GM19452 (cell line): ENCODE data around the gene HOXD8.

Source experiments
- ATAC-seq: cut with Tn5 transposase; IDR thresholded peaks from one replicate; pipeline ENCODE4 v1.9.1; 2021; ENCODE audit not compliant: unreplicated experiment

HOXD8 gene

DNA sequence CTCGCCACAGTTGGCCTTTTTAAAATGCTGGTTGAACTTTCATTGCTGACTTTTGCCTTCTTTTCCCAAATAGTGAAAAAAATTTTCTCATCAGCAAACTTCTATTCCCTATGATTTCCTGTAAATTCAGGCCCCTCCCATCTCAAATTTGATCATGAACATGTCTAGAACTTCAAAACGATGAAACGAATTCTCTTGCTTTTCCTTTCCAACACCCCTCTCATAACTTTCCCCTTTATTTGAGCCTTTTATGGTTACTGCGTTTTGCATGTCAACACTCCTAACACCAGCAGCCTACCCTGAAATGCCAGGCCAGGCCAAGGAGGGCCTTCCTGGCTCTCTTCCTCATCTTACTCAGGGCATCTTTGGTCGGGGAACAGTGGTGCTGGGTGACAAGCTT is 38.6 kb upstream of the HOXD8 start:
- ATAC-seq, result no peak

DNA sequence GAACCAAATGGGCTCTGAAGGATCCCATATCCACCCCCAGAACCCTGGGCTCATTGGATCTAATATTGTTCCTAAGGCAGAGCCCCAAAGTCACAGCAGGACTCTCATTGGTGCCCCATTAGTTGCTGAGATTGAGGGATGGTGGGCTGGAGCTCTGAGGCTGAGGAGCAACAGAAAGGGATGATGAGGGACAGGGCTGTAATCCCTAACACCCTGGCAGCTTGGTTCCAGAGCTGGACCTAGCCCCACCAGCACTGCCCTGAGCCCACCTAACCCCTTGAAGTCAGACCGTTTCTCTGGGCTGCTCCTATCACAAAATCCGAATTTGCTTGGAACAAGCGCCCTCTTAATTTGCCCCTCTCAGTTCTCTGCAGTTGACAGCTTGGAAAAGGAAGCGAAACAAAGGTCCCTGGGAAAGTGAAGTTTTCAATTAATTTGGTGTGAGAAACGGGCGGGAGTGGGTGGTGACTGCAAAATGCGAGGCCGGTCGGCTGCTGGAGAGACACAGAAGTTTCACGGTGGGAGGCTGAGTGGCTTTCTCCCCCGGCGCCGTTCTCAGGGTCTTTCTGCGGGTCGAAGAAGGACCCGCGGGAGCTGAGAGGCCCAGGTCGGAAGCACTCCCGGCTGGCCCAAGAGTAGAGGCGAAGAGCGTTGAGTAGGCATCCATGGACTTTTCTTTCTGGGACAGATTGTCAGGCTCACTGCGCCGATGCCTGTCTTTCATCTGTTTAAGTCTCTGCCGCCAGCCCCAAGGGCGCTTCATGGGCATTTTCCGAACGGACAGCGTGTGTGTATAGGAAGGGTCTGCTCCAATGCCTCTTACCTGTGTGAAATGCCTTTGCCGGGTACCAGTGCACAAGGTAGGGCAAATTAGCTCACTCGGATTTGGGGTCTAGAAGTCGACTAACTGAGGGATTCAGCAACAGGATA is 37.9 kb upstream of the HOXD8 start:
- ATAC-seq, result no peak

DNA sequence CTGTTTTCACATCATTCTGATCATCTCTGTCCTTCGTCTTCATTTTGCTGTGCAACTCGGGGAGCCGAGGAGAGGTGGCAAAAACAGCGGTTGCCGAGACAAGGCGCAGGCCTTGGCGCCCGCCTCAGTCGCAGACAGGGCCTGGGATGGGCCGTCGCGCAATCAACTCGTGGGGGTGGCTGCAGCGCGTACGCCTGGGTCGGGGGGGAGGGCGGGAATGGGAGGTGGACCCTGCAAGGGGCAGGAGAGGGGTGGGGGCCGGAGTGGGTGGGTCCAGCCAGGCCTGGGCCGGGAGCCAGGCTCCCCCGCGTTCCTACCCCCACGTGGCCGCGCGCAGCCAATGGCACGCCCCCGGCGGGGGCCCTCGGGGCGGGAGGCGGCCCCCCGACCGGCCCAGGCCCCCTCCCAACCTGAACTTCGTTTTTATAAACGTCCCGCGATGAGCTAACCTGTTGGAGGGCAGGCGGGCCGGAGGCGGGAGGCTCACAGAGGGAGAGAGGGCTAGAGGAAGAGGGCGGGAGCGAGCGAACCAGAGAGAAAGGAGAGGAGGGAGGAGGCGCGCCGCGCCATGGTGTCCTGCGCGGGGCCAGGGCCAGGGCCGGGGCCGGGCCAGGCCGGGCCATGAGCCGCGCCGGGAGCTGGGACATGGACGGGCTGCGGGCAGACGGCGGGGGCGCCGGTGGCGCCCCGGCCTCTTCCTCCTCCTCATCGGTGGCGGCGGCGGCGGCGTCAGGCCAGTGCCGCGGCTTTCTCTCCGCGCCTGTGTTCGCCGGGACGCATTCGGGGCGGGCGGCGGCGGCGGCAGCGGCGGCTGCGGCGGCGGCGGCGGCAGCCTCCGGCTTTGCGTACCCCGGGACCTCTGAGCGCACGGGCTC is 37.0 kb upstream of the HOXD8 start, which contains the start of gene HOXD13:
Gene HOXD13 (plus strand): TSS at position 452 of the 875 bp plus-strand sequence. CDS start 170 bp downstream, at position 622.
- no peak for ATAC-seq

DNA sequence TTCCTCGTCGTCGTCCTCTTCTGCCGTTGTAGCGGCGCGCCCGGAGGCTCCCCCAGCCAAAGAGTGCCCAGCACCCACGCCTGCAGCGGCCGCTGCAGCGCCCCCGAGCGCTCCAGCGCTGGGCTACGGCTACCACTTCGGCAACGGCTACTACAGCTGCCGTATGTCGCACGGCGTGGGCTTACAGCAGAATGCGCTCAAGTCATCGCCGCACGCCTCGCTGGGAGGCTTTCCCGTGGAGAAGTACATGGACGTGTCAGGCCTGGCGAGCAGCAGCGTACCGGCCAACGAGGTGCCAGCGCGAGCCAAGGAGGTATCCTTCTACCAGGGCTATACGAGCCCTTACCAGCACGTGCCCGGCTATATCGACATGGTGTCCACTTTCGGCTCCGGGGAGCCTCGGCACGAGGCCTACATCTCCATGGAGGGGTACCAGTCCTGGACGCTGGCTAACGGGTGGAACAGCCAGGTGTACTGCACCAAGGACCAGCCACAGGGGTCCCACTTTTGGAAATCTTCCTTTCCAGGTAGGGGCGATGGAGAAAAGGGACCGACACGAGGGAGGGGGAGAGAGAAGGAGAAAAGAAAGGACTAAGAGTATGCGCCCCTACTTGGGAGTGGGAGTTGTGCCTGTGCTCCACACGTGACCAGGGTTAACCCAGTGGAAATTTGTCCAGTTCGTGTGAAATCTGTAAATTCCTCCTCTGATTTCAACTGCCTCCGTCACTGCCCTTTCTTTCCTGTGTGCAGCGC is 36.2 kb upstream of the HOXD8 start:
- no peak for ATAC-seq

DNA sequence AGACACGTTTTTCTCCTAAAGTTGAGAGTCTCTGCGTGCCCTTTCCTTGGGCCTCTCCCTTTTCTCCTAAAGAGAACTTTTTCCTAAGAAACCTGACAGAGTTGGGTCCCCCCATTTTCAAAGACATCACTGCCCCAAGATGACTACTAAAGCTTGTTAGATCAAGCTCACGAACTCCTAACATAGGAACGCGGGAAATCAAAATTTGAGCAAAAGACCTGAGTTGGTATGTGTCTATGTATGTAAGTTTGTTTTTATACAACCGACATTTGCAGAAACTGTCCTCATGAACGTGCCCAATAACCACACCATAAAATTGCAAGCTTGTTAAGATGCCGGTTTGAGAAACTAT is 35.6 kb upstream of the HOXD8 start:
- no peak for ATAC-seq

DNA sequence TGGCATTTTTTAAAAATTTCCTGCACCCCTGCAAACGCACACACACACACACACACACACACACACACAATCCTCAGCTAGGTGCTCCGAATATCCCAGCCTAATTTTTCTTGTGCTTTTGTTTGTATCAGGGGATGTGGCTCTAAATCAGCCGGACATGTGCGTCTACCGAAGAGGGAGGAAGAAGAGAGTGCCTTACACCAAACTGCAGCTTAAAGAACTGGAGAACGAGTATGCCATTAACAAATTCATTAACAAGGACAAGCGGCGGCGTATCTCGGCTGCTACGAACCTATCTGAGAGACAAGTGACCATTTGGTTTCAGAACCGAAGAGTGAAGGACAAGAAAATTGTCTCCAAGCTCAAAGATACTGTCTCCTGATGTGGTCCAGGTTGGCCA is 35.2 kb upstream of the HOXD8 start:
- no peak for ATAC-seq

DNA sequence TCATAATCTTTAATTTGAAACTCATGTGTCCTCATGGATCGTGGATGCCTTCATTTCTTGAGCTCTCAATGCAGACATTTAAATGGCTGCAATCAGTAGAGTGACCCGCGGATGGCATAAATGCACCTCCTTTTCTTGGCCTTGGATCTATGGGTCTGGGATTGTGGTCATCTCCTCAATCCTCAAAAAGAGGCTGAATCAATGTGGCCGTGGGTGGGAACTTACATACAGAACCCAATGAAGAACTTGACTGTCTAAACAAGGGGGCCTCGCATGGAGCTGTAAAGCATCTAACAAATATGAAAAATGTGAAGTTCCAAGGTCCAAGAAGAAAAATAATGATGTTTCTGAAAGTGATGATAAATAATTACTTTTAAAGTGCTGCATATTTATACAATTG is 34.1 kb upstream of the HOXD8 start:
- no peak for ATAC-seq

DNA sequence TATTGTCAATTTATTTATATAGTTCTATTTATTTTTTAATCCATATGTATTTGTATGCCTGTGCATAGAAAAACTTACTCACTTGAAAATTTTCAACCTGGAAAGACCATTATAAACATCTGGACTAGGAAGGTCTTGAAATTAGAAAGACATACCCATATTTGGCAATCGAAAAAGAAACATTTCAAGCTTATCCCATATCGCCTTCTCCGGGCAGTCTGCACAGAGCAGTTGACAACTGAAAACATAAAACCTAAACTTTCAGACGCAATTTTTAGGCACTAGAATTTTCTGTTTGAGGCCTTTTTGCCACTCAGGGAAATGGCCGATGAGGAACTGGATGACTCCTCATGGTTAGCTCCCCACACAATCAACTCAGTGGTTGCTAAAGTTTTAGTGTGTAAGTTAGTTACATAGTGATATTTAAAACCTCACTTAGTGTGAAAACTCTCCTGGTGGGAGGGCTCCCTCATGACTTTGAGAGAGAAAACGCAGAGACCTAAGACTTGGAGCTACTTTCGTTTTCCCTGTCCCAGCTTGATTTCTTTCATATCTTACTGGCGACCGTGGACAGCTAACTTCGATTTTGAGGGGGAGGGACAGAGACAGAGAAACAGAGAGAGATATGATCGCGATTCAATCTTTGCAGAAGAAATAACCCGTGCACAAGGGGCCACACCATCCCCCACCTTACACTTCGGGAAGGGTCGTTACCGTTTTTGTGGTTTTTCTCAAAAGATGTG is 33.1 kb upstream of the HOXD8 start:
- ATAC-seq, result no peak

DNA sequence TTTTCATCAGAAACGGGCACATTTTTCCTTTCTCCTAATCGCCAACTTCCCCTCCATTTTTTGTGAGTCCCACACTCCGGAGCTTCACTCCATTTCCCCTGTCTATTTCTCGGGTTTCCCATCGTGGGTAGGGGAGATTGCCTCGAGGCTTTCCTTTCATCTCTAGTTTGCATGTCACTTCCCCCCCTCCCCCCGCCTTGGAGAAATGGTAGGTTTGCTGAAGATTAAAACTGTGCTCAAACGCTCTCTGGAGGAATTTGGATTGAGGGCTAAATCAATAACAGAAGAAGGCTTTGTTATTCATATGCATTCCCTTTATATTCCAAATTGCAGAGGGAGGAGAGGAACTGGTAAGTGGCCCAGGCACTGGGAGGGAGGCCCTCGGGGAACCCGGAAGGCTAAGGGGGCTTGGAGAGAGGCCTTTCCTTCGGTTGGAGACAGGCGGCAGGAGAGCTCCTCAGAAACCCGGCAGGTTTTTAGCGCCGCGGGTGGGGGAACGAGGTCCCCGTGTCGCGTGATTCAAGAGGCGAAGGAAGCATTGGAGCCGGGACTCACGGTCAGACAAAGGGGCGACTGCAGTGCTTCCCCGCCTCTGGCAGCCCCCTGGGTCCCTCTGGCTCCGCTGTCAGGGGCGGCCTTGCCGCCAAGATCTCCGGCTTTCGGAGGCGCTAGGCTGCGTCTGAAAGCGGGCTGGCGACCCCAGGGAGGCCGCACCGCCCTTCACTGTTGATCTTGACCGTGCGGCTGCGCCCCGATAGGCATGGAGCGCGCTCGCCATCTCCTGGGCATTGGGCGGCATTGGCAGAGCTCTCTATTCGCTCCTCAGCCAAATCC is 32.3 kb upstream of the HOXD8 start:
- ATAC-seq, result peak; percentile 86

DNA sequence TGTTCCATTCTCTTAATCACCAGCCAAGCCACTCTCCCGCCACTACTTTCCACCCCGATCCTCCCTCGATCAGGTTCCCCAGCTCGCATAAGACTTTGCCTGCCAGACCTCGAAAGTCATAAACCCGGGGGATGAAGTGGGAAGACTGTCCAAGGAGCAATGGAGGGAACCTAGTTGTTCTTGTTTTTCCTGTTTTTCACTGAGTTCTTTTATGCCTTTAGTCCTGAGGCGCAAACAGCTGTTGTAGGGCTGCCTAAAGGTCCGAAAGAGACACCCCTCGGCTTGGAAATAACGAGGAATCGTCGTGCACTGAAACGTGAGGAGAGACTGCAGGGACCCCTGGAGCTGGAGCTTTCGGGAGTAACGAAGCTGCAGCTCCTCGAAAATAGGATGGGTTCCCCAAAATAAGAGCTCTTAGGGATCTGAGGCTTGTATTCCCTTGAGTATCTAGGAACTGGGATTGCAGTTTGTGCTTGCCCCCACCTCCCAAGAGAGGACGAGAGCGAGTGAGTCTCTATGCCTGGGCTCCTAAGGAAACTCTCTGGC is 31.6 kb upstream of the HOXD8 start:
- no peak for ATAC-seq

DNA sequence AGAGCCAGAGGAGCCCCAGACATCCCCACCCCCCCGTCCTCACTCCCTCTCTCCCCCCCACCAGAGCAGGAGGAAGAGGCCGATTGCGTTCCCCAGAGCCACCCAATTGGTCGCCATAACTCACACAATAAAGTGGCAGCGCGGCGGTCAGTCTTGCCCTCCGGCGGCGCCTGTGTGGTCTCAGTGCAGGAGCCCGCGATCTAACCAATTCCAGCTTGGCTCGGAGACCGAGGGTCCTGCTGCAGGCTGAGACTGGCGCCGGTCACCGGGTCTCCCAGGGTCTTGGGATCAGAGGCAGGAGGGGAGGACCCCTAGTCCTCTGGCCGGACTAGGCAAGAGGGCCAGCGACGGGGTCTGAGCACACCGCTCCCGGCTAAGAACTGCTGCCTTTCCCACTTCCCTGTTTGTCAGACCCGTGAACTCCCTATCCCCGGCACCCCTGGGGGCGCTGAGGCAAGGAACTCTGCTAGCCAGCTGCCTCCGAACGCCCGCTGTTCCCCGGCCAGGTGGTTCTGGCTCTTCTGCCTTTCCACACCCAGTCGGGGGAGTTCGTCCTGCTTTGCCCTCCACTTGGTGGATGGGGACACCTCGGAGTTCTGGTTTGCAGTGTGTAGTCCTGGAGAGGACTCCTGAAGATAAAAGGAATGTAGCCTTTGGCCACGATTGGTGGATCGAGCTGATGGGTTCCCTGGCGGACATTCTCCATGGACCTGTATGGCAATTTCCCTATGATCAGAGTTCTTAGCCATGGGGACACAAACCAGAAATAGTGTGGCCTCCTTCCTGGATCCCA is 30.9 kb upstream of the HOXD8 start:
- no peak for ATAC-seq

DNA sequence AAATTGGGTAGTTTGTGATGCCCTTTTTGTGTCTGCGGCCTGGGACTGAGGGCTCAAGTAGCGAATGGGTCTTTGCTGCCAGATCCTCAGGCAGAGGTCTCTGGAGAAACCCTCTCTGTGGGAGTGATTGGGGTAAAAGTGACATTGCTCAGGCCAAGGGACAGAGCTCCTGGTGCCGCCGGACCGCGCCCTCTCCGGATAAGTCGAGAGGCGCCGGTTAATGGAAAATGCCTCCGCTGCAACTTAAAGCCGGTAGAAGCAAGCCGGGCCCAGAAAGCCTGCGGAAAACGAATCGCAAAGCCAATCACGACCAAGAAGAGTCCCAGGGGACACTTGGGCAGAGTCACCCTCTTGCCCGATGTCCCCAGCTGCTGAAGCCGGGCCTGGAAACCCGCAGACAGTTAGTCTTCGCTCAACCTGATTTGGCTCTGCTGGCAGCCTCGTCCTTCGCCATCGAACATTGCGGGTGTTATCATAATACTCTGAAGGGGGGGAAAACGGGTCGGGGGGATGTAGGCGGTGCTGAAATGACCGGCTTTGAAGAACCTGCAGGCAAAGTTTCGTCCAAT is 30.3 kb upstream of the HOXD8 start:
- ATAC-seq, result no peak

DNA sequence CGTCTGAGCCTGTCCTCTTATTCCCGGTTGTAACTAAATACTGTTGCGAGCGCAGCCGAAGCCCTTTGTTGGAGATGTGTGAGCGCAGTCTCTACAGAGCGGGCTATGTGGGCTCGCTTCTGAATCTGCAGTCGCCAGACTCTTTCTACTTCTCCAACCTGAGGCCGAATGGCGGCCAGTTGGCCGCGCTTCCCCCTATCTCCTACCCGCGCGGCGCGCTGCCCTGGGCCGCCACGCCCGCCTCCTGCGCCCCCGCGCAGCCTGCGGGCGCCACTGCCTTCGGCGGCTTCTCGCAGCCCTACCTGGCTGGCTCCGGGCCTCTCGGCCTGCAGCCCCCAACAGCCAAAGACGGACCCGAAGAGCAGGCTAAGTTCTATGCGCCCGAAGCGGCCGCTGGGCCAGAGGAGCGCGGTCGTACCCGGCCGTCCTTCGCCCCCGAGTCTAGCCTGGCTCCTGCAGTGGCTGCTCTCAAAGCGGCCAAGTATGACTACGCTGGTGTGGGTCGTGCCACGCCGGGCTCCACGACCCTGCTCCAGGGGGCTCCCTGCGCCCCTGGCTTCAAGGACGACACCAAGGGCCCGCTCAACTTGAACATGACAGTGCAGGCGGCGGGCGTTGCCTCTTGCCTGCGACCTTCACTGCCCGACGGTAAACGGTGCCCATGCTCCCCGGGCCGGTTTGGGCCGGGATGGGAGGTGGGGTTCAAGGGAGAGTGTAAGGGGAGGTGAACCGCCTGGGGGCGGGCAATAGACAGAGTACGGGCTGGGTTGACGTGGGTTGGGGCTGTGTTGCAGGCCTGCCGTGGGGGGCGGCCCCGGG is 29.6 kb upstream of the HOXD8 start, which contains the start of gene HOXD12:
Gene HOXD12 (plus strand): TSS at position 68 of the 819 bp plus-strand sequence. CDS start 7 bp downstream, at position 75.
- no peak for ATAC-seq

DNA sequence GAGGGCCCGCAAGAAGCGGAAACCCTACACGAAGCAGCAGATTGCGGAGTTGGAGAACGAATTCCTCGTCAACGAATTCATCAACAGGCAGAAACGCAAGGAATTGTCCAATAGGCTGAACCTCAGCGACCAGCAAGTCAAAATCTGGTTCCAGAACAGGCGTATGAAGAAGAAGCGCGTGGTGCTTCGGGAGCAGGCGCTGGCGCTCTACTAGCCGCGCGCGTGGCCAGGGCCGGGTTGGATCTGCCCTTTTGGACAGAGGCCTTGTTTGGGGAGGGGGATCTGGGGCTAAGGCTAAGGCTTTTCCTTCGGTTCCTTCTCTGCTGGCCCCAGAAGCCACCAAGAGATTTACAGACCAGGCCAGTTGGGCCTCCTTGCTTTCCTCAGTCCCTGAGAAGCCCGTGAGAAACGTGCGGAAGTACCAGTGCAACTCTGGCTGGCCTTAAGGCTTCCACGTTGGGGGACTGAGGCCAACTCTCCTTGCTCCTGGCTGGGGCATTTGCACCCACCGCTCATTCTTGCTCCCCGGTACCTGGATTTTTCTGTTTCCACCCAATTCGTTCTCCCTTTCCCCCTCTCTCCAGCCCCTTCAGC is 28.9 kb upstream of the HOXD8 start:
- no peak for ATAC-seq

DNA sequence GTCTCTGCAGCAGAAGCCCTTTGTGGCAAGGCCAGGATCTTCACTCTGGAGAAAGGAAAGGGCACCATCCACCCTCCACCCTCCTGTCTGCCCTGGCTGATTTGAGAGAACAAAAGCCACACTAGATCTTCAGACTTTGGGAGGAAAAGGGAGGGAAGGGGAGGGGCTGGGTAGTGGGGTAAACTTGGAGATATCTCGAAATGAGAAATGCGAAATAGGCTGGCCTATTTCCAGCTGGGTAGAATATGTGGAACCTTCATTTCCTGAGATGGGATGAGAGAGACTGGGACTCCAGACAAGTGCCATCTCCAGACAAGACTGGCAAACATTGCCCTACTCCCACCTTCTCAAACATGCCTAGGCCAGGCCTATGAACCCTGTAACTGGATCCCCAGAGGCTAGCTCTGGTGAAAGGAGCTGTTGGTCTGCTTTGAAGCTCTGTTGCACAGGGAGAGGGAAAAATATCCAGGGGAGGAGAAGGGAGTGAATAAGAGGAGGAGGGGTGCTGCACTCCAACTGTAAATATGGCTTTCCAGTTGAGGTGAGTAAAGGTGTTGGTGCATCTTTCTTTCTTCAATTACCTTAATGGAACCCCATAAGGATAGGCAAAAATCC is 28.2 kb upstream of the HOXD8 start:
- no peak for ATAC-seq

DNA sequence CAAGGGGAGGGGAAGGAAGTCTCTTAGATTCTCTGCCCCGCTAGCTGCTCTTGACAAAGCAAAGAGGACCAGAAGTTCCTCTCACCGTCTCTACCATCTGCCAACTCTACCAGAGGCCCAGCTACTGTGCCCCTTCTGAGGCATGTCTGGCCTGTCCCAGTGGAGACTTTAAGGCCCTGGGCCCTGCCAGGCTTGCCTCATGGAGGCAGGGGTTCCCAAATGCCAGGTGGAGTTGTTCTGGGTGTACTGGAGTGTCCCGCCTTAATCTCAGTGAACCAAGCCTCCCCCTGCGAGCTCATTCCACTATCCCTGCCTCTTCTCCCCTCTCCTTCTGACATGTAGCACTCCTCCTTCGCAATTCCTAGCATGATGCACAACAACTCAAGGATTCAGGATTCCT is 27.7 kb upstream of the HOXD8 start:
- ATAC-seq, result no peak
